ENCODE measurements around the gene TTYH3. TPM values are rescaled to one million over a fixed set of nuclear protein-coding genes. Genes with fewer than 3 reads are reported as not detected.

Gene TTYH3
- total RNA-seq, 1 experiment from 2014 or later, result 122 TPM

GRCh38 chr7:2601907-2602306 lies 29.9 kb upstream of the TTYH3 start:
- H3K27me3 Mint-ChIP-seq (ENCODE audit: low read depth), result no peaks in the 10 kb centered on the region

More at GRCh38 chr7:2601907-2602306, 29.9 kb upstream of the TTYH3 start:
- no peak overlapping the region for H4K91ac ChIP-seq (ENCODE audit: insufficient read length, low read depth, low read length)
- H4K5ac ChIP-seq (ENCODE audit: insufficient read length, low read depth, low read length), result no peak overlapping the region
- H2BK15ac ChIP-seq (ENCODE audit: low read depth, low read length), result no peak overlapping the region
- no peak overlapping the region for H3K9ac ChIP-seq (ENCODE audit: extremely low read depth, insufficient read length, low read length)
- no peak overlapping the region for H3K23ac ChIP-seq (ENCODE audit: insufficient read length, low read depth, low read length)
- H3K4ac ChIP-seq (ENCODE audit: low read depth, low read length), result no peak overlapping the region
- peaks cover 2% of the 10 kb centered on the region for H4K20me1 ChIP-seq (ENCODE audit: control insufficient read depth, insufficient read depth, insufficient read length)
- no peak overlapping the region for H4K8ac ChIP-seq (replicated peaks; ENCODE audit: insufficient read length, low read depth, low read length)
- no peak overlapping the region for H2AFZ ChIP-seq (ENCODE audit: low read length)
- no peak overlapping the region for H2BK12ac ChIP-seq (ENCODE audit: insufficient read length, low read depth, low read length)
- no peak for DNase-seq
- H3K4me2 ChIP-seq (ENCODE audit: insufficient read depth, insufficient read length, low read length), result no peak overlapping the region
- no peak overlapping the region for H3K4me3 Mint-ChIP-seq
- peaks cover 4 to 8% (median 5%) of the 10 kb centered on the region in 3 experiments; a peak in 5 of 7 replicates for H3K36me3 Mint-ChIP-seq (ENCODE audit: insufficient read depth in 1 of 3, low read depth in 3 of 3)
- H3K9me3 Mint-ChIP-seq, result no peaks in the 10 kb centered on the region
- H3T11ph ChIP-seq (ENCODE audit: low read length), result no peak overlapping the region
- H3K4me1 ChIP-seq (ENCODE audit: insufficient read depth, low read length), result no peaks in the 10 kb centered on the region
- no peaks in the 10 kb centered on the region for H3K27me3 ChIP-seq (ENCODE audit: insufficient read depth, low read length)
- H3K4me1 Mint-ChIP-seq, result no peaks in the 10 kb centered on the region
- 100% methylated on average over 1 of the region's 11 CpGs for WGBS (ENCODE audit: extremely low coverage, insufficient read length, low lambda C conversion rate)
- no peaks in the 10 kb centered on the region for H3K9me3 ChIP-seq (ENCODE audit: control insufficient read depth, low read depth, low read length)
- H2AK5ac ChIP-seq (ENCODE audit: insufficient read length, low read length), result no peak overlapping the region
- no peak for TF ChIP-seq CTCF (conservative IDR thresholded peaks at IDR 0.05)
- H3K18ac ChIP-seq (ENCODE audit: insufficient read length, low read depth, low read length), result no peak overlapping the region
- H2BK120ac ChIP-seq (ENCODE audit: low read depth, low read length, poor library complexity, severe bottlenecking), result no peak overlapping the region
- no peaks in the 10 kb centered on the region for H3K23me2 ChIP-seq (ENCODE audit: insufficient read length, low read depth, low read length, poor library complexity, severe bottlenecking)
- H3K14ac ChIP-seq (ENCODE audit: insufficient read depth, low read length), result no peak overlapping the region
- no peaks in the 10 kb centered on the region for H3K79me2 ChIP-seq (ENCODE audit: insufficient read depth, low read length)
- no peak overlapping the region; a peak in 1 of 7 replicates for H3K27ac Mint-ChIP-seq
- no peak overlapping the region for H3K56ac ChIP-seq (ENCODE audit: insufficient read length, low read depth, low read length)
- no peak overlapping the region for H2BK20ac ChIP-seq (ENCODE audit: low read depth, low read length, poor library complexity, severe bottlenecking)
- no peak overlapping the region for H3K27ac ChIP-seq (ENCODE audit: insufficient read length, low read depth, low read length)
- H3K79me1 ChIP-seq (ENCODE audit: insufficient read depth, low read depth, low read length, poor library complexity, severe bottlenecking), result no peaks in the 10 kb centered on the region
- H2BK5ac ChIP-seq (ENCODE audit: insufficient read length, low read length), result no peak overlapping the region
